Esophagus muscularis mucosa (tissue), 4 donors: ENCODE results near the gene USP9Y. TPM values are rescaled to one million over a fixed set of nuclear protein-coding genes. Genes with fewer than 3 reads are reported as not detected.

Experiments used
- DNase-seq: peaks from one replicate; pipeline ENCODE4 v3.0.0-alpha.2; 2017; ENCODE audit errors: extremely low spot score
- H3K27ac ChIP-seq, 4 donors: fragments of 200-600 bp; sonication (generic); replicated peaks in 1 of 4; 1 replicate in 3 of 4; 2 replicates in 1 of 4; pipeline ENCODE4 v1.5.1; 2016 to 2019; ENCODE audit warnings: mild to moderate bottlenecking in 1 of 4
- H3K27me3 ChIP-seq, 4 donors: fragments of 200-600 bp; sonication (generic); one replicate each; pipeline versions ENCODE4 v1.5.1 to v1.6.0; 2016 to 2019
- H3K36me3 ChIP-seq, 4 donors: fragments of 200-600 bp; sonication (generic); one replicate each; pipeline ENCODE4 v1.5.1; 2016 to 2019
- H3K4me1 ChIP-seq, 4 donors: fragments of 200-600 bp; sonication (generic); one replicate each; pipeline ENCODE4 v1.5.1; 2016 to 2019
- H3K4me3 ChIP-seq, 4 donors: fragments of 200-600 bp; sonication (generic); 1 replicate in 2 of 4; 2 replicates in 2 of 4; pipeline ENCODE4 v1.5.1; 2016 to 2019; ENCODE audit warnings: mild to moderate bottlenecking in 4 of 4, moderate library complexity in 1 of 4
- H3K9me3 ChIP-seq, 4 donors: fragments of 200-600 bp; sonication (generic); 1 replicate in 3 of 4; 2 replicates in 1 of 4; pipeline ENCODE4 v1.5.1; 2016 to 2019
- EP300 ChIP-seq: sonication (generic); formaldehyde crosslinking; IDR thresholded peaks from one replicate; pipeline ENCODE4 v1.6.1; 2017; ENCODE audit warnings: antibody characterized with exemption
- POLR2A ChIP-seq: fragments of 450-650 bp; IDR thresholded peaks from one replicate; pipeline ENCODE4 v1.6.1; 2017; ENCODE audit warnings: antibody characterized with exemption, moderate library complexity, mild to moderate bottlenecking, low read depth
- POLR2AphosphoS5 ChIP-seq, 2 donors: sonication (generic); formaldehyde crosslinking; IDR thresholded peaks; one replicate each; pipeline ENCODE4 v1.6.1; 2017; ENCODE audit warnings: antibody characterized with exemption in 2 of 2
- WGBS: methylation state at CpG from one replicate; pipeline ENCODE4 v1.1.5; 2018; 5-methylcytosine and 5-hydroxymethylcytosine counted together
- intact Hi-C: fragments of 100-400 bp; cut with DNase I; formaldehyde crosslinking; loops from one replicate; pipeline ENCODE4 v1.15.1; 2023
- total RNA-seq, 4 donors: library from RNA; depleted of rRNA; stranded (reverse); fragments of >200 nt; gene quantifications; one replicate each; pipeline versions ENCODE4 v1.1.0 to v1.2.1, GENCODE V29; 2016
- TF ChIP-seq, protein P1 (sequence below), 3 experiments: fragments of 200-600 bp in 2 of 3; fragments of 450-650 bp in 1 of 3; sonication (generic) in 2 of 3; IDR thresholded peaks; one replicate each; pipeline ENCODE4 v1.5.1; 2017 to 2019; ENCODE audit warnings: antibody characterized with exemption in 3 of 3, mild to moderate bottlenecking in 2 of 3, moderate library complexity in 1 of 3

Gene USP9Y
- total RNA-seq, 4 donors from 2014 or later = under 0.01 to 23.7 (median 11.3) TPM

DNA sequence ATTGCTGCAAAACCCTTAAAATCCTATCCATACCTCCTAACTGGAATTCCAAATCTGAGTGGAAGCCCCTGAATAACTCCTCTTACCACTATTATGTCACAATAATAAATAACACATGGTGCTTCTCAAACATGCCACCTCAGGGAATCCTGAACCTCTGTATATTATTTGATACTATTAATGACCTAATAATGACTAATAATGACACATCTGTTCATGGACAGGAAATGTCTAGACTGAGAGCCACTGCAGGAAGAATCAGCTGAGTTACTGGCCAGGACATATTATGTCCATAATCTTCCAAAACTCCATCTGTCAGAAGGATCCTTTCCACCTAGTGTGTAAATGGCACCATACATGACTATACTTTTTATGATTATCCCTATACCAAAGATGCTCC is 195.9 kb downstream of the USP9Y start:
- Histone ChIP-seq H3K4me1 (no peaks in the 10 kb centered on the region), H3K27ac (no peak overlapping the region), H3K27me3 (no peaks in the 10 kb centered on the region), H3K36me3 (no peaks in the 10 kb centered on the region), H3K4me3 (no peak overlapping the region), H3K9me3 (no peaks in the 10 kb centered on the region)
- no peak for DNase-seq
- intact Hi-C loops = no loop called here
- no peak for TF ChIP-seq EP300
- TF ChIP-seq, protein P1, sequence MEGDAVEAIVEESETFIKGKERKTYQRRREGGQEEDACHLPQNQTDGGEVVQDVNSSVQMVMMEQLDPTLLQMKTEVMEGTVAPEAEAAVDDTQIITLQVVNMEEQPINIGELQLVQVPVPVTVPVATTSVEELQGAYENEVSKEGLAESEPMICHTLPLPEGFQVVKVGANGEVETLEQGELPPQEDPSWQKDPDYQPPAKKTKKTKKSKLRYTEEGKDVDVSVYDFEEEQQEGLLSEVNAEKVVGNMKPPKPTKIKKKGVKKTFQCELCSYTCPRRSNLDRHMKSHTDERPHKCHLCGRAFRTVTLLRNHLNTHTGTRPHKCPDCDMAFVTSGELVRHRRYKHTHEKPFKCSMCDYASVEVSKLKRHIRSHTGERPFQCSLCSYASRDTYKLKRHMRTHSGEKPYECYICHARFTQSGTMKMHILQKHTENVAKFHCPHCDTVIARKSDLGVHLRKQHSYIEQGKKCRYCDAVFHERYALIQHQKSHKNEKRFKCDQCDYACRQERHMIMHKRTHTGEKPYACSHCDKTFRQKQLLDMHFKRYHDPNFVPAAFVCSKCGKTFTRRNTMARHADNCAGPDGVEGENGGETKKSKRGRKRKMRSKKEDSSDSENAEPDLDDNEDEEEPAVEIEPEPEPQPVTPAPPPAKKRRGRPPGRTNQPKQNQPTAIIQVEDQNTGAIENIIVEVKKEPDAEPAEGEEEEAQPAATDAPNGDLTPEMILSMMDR (IDR thresholded peaks at IDR 0.05) = no peak
- TF ChIP-seq POLR2A = no peak
- no peak for TF ChIP-seq POLR2AphosphoS5 (IDR thresholded peaks at IDR 0.05)

DNA sequence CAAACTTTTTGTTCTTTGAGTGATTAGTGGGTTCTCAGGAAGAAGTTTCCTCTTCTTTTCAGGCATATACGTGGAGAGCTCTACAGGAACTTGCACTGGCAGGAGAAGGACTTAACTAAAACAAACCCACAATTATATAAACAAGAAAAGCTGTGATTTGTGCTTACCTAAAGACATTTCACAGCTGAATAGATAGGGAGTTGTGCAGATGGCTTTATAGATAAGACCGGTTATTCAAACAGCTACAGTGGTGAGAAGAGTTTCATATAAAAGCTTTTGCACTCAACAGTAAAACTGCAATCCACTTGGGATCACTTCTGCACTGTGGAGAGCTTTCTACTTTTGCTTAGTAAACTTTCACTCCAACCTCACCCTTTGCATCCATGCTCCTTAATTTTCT is 197.6 kb downstream of the USP9Y start:
- Histone ChIP-seq H3K27me3 (no peaks in the 10 kb centered on the region), H3K9me3 (no peaks in the 10 kb centered on the region), H3K4me1 (no peaks in the 10 kb centered on the region), H3K36me3 (no peaks in the 10 kb centered on the region), H3K4me3 (no peak overlapping the region), H3K27ac (no peak overlapping the region)
- WGBS = no CpG with 5 or more reads among the region's 2 CpGs
- TF ChIP-seq, protein P1 (IDR thresholded peaks at IDR 0.05) = no peak
- TF ChIP-seq POLR2AphosphoS5 (IDR thresholded peaks at IDR 0.05) (no peak), POLR2A (no peak), EP300 (no peak)
- intact Hi-C loops = no loop called here
- no peak for DNase-seq

DNA sequence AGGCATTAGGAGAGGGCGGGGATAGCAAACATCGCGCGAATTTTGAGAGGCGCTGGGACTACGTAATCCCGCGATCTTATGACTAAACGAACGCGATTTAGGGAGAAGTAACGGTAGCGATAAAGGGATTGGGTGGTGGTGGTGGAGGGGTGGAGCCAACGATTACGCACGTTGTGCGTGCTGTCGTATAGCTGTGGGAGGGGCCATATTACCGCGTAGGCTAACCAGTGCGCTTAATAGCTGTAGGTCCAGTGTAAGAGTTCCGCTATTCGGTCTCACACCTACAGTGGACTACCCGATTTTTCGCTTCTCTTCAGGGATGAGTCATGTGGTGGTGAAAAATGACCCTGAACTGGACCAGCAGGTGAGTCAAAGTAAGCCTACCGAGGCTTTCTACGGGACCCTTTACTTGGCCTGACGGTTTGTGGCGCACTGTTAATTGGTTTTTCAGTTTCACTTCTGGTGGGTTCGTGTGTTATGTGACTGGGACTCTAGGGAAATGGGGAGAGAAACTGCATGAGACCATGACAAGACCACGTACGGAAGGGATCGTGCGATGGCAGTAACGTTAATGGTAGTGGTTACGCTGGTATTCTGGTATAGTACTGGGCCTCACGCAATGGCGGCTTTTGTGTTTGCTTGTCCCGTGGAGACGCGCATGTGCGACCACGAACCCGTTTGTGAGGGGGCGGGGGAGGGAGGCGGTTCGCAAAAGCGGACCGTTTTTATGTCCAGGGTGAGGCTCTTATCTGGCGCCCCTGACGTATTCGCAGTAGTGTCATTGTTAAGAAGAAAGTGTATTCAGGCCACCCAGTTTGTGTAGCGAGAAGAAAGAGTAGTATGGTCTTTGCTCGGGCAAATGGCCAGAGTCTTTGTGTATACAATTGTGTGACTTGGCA is 203.8 kb downstream of the USP9Y start, which contains the start of gene DDX3Y:
Gene DDX3Y, plus strand, starts transcription at position 251 of the 899 bp plus-strand sequence. Its CDS starts 69 bp downstream, at position 320.
- Histone ChIP-seq H3K4me3 (peak within 1 kb of the TSS in 2 of 4 donors; percentile 66 to 71), H3K9me3 (no peaks in the 10 kb centered on the region), H3K4me1 (peaks cover 0 to 36% (median 13%) of the 10 kb centered on the region in 4 donors), H3K27me3 (no peaks in the 10 kb centered on the region), H3K36me3 (no peaks in the 10 kb centered on the region), H3K27ac (peak within 1 kb of the TSS in 2 of 4 donors; percentile 95 to 96)
- intact Hi-C loops = no loop called here
- DNase-seq = peak; percentile 95
- WGBS = no CpG with 5 or more reads among the region's 54 CpGs
- TF ChIP-seq EP300 (no peak), POLR2A (no peak), POLR2AphosphoS5 (IDR thresholded peaks at IDR 0.05) (no peak)
- TF ChIP-seq, protein P1 (IDR thresholded peaks at IDR 0.05) = no peak

DNA sequence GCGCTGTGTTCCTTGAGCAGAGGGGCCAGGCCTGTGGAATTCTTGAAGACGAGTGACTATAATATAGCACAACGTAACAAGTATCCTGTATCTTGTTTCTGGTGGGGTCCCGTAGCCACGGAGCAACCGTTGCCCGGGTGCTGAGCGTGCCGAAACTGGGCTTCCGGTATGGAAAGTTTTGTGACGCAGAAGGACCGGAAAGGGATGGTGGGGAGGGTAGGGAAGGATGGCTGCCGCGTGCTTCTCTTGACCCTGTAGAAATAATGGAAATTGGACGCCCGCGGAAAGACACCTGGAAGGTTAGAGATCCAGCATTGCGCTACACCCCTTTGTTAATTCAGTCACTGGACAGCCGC is 204.5 kb downstream of the USP9Y start:
- Histone ChIP-seq H3K36me3 (no peaks in the 10 kb centered on the region), H3K4me1 (peaks cover 0 to 36% (median 15%) of the 10 kb centered on the region in 4 donors), H3K9me3 (no peaks in the 10 kb centered on the region), H3K27me3 (no peaks in the 10 kb centered on the region), H3K4me3 (peak overlapping the region in 2 of 4 donors; percentile 66 to 71), H3K27ac (peak overlapping the region in 2 of 4 donors; percentile 95 to 96)
- intact Hi-C loops = no loop called here
- WGBS = no CpG with 5 or more reads among the region's 19 CpGs
- peak; percentile 91 for DNase-seq
- TF ChIP-seq POLR2A (no peak), POLR2AphosphoS5 (IDR thresholded peaks at IDR 0.05) (no peak), EP300 (no peak)
- TF ChIP-seq, protein P1 (IDR thresholded peaks at IDR 0.05) = no peak
